LNCaP clone FGC (cell line): ENCODE data around the gene NOS1.

Source experiments
- DNase-seq: peaks from one replicate; pipeline ENCODE4 v3.0.0-alpha.2; 2011; ENCODE audit warnings: low read depth
- H3K4me3 ChIP-seq: 2 replicates; pipeline ENCODE4 v1.5.1; 2011; ENCODE audit warnings: mild to moderate bottlenecking, low read depth, low read length, control low read depth
- CTCF ChIP-seq: IDR thresholded peaks from 2 replicates; pipeline ENCODE4 v1.5.1; 2012; ENCODE audit warnings: mild to moderate bottlenecking; ENCODE audit not compliant: control insufficient read depth, insufficient read depth; ENCODE audit errors: extremely low read depth

The NOS1 gene

DNA sequence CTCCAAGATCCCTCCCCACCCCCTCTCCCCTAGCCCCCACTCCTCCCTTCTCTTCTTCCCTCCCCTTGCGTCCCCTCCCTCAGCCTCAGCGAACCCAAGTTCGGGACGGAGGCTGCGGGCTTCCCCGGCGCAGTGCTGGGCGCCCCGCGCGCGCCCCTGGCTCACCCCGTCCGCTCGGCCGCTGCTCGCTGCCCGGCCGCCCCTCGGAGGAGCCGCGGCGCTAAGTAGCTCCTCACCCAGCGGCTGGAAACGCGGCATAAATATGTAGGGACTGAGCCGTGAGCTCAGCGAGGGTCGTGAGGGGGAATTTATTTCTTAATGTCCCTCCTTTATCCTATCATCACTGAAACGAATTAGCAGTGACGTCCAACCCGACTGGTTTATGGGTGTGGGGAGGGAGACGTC, at the start of gene NOS1:
Gene NOS1 (minus strand): TSS at position 280 of the 405 bp plus-strand sequence. CDS start 30,557 bp downstream, outside the sequence.
- no peak for TF ChIP-seq CTCF
- no peak within 1 kb of the TSS for H3K4me3 ChIP-seq
- DNase-seq, result no peak

DNA sequence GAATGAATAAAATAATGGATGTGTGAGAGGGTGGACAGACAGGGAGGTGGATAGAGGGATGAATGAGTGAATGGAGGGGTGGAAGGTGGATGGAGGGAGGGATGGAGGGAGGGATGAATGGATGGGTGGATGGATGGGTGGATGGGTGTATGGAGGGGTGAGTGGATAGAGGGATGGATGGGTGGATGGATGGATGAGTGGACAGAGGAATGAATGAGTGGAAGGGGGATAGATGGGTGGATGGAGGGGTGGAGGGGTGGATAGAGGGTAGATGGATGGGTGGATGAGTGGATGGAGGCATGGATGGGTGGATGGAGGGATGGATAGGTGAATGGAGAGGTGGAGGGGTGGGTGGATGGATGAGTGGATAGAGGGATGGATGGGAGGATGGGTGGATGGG, 47.9 kb upstream of the NOS1 start:
- no peak overlapping the region for H3K4me3 ChIP-seq
- TF ChIP-seq CTCF, result no peak
- no peak for DNase-seq

- no peak overlapping the region for H3K4me3 ChIP-seq
- DNase-seq, result peak; percentile 63
- TF ChIP-seq CTCF, result no peak
Observed at GRCh38 chr12:117408161-117408791, 46.9 kb upstream of the NOS1 start.

DNA sequence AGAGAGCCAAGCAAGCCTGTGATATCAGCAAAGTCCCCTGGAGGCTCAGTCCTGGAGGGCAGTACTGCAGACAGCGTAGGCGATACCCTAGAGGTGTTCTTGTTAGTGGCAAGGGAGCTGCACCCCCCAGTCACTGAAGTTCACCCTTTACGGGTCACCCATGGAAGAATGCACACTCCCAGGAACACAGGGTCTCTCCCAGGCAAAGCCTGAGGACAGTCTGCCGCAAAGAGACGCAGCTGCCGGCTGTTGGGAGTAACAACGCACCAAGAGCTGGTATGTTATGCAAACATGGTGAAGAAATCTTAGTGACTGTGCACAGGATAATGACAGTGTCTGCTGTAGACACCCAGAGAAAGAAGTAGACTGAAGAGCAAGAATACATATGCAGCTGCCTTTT, 43.5 kb upstream of the NOS1 start:
- DNase-seq, result no peak
- no peak for TF ChIP-seq CTCF
- no peak overlapping the region for H3K4me3 ChIP-seq

DNA sequence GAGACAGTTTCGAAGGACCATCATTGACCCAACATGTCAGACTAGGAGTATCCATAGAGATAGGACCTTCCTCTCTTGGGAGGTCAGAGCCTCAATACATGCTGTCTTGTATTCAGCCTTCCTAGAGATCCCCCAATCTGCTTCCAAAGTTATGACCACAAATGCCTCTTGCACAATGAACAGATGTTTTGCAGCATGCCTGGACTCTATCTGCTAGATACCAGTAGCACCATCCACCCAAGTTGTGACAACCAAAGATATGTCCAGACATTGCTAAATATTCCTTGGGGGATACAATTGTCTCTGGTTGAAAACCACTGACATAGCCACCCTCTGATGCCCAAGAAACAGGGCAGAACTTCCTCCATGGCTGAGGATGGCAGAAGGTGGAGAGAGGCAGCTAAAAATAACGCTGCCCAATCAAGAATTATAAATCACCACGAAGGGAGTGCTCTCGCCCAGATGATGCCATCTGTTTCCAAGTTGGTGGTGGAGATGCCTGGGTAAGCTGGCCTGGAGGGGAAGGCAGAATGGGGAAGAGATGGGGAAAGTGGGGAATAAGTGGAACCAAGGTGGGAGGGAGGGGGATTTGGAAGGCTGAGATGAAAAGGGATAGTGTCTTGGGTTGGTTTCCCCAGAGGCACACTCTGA, 42.9 kb upstream of the NOS1 start:
- no peak for TF ChIP-seq CTCF
- no peak for DNase-seq

DNA sequence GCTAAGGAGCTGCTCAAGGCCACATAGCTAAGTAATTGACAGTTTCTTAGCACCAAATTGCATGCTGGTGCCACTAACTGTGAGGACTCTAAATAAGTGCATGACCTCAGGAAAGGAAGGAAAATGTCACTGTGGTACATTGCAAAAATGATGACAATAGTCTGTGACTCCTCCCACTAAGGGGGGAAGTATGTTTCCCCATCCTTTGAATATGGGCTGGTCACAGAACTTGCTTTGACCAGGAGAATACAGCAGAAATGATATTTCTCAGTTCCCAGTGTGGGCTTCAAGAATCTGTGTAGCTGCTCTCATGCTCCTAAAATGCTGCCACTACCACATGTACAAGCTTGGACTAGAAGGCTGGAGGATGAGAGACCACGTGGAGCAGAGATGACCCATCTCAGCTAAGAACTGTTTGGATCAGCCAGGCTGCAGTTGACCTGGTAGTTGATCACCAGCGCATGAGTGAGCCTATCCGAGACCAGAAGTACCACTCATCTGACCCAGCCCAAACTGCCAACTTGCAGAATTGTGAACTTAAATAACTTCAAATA, 42.2 kb upstream of the NOS1 start:
- DNase-seq, result no peak
- no peak for TF ChIP-seq CTCF
- H3K4me3 ChIP-seq, result no peak overlapping the region

More for the DNA sequence above, 42.9 kb upstream of the NOS1 start:
- H3K4me3 ChIP-seq, result no peak overlapping the region
